Limb (tissue), 2 donors: ENCODE results near the gene MED31.
A peak's percentile ranks its signal among the peaks of the same experiment; 100 is the strongest.
"Not testable (repeated sequence)": the region's sequence is repeated elsewhere in the genome, so short reads cannot be mapped to it uniquely, and the experiment has no call there.

Experiments used
- DNase-seq, 2 donors: peaks; one replicate each; pipeline ENCODE4 v3.0.0-alpha.2; 2016; ENCODE audit errors: extremely low spot score in 2 of 2

MED31 gene

DNA sequence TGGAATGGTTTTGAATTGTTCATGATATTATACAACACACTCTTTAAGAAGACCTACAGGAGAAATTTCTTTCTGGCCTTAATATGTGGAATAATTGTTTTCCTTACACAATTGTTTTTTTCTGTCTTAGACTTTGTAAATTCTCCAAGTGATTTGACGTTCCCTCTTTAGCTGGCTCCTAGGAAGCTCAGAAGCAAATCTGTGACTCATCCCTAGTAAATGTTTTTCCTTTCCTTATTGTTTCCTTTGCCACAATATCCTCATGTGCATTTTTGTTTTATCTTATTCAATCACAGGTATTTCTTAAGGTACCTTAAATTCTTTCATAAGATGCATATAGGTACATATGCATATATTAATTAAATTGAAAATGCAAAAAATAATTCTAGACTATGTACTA, 24.4 kb downstream of the MED31 start:
- DNase-seq, result no peak

DNA sequence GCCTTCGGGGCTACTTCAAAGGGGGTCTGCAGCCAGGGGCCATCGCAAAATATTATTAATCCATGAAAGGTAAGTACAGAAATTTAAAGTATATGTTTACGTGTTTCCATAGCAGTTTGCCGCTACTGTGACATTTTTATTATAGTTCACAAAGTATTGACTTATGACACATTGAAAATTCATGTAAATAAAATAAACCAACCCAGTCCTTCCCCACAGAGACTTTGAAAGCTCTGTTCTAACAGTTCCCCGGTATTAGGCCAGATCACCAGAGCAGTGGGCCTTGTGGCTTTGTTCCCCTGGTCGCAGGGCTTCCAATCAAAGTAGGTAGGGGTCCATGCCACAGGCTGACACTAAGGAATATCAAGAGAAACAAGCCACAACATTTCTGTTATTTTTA, 24.8 kb downstream of the MED31 start:
- no peak for DNase-seq

DNA sequence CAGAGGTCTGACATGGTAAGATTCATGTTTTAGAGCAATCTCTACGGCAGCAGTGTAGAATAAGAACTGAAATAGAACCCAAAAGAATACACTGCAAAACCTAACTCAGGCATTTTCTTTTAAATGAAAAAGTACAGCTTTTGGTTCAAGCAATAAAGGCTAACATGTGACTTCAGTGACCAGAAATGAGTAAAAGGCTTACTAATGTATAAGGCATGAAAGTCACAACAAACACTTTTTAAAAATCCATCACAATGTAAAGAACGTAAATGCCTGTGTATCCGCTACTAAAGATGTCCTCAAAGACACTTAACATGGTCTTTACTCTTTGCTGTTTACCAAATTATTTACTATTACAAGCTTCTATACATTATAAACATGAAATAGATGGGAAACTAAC, 27.5 kb downstream of the MED31 start:
- no peak for DNase-seq

DNA sequence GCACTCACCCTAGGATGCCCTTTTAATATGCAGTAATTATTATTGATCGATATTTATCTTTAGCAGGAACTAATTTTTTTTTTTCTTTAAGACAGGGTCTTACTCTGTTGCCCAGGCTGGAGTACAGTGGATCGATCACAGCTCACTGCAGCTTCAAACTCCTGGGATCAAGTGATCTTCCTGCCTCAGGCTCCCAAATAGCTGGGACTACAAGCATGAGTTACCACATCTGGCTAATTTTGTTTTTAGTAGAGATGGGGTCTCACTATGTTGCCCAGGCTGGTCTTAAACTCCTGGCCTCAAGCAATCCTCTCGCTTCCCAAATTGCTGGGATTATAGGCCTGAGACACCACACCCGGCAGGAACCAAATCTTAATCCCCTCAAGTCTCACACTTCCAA, 40.2 kb downstream of the MED31 start:
- DNase-seq, result no peak

DNA sequence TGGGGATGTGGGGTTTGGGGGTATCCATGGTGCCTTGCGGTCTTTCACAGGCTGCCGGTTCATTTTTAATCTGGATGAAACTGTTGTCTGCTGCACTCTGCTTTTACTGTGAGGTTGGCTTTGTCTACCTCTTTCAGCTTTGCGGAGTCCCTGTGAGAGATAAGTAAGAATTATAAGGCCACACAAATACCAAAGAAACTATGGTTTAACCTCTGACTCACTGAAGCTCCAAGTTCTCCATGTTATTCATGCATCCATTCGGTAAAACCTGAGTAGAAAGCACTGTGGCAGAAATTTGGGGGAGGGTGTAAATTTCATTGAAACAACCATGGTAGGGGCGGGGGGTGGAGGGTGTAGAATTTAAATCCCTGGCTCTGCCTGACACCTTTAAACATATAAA, 41.4 kb downstream of the MED31 start:
- no peak for DNase-seq

DNA sequence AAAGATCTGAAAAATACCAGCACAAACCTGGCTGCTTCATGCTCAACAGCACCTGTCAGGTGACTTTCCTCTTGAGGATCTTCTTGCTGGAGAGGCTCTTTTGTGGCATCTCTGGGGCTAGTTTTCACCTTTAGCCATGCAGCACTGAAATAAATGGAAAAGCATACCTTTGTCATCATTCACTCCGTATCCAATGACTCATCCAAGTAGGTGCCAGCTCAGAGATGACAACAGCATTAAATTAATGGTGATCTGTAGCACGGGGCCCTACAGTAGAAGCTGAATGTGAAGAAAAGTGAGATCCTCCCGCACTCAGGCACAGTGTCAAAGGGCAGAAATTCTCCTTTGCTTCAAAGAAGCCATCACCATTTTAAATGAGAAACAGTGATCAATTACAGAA, 43.1 kb downstream of the MED31 start:
- DNase-seq, result no peak

DNA sequence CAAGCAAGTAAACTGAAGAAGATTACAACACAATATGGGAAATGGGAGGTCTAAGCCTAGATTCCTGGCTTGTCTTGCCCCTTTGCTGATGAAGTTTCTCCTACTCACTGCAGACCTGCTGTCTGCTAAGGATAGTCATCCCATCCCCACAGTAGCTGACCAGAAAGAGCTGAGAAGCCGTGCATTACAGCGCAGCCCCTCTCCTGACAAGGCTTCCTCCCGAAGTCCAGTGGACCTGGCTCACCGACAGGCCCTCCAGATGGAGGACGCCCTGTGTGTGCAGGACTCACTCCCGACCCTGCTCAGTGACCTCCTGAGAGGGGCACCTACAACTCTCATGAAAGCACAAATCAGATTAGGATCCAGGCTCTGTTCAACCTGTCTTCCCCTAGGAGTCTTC, 46.3 kb downstream of the MED31 start:
- no peak for DNase-seq

DNA sequence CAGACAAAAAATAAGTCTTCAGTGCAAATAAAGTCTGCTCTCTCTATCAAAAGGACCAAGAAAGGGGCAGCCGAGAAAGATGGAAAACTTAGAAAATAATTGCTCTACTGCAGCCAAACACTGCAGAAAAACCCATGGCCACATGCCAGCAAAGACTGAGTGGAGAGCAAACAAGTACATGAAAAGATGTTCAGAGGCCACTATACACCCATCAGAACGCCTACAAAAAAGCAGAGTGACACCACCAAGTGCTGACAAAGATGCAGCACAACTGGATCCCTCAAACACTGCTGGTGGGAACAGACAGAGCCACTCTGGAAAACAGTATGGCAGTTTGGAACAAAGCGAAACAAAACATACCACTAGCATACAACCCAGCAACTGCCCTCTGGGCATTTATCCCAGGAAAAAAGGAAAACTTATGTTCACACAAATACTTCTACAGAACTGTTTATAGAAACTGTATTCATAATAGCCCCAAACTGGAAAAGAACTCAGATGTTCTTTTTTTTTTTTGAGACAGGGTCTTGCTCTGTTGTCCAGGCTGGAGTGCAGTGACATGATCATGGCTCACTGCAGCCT, 47.6 kb downstream of the MED31 start:
- DNase-seq, result peak; percentile 4 to 33

DNA sequence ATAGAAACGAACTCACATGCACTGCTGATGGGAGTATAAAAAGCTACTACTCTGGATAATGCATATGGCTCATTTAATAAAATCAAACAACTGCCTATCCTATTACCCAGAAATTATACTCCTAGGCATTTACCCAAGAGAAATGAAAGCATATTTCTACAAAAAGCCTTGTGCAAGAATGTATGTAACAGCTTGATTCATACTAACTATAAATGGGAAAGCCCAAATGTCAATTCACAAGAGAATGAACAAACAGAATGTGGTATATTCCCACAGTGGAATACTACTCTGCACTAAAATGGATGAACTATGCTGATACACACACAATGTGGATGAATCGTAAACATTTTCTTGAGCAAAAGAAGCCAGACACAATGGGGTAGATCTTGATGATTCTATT, 49.3 kb downstream of the MED31 start:
- no peak for DNase-seq

DNA sequence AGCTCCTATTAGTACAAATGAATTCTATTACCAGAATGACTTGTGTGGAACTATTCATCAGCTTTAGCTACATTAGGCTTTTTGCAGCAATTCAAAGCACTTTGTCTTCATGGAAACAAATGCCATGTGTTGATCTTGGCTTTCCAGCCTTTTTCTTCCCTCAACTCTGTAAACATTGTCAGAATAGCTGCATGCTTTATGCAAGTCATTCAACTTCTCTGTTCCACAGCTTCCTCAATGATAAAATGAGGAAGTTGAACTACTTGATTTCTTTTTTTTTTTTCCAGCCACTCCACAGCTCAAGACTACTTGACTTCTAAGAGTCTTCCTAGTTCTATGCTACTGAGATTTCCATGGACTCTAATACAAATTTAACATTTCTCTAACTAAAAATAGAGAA, 52.0 kb downstream of the MED31 start:
- DNase-seq, result no peak

DNA sequence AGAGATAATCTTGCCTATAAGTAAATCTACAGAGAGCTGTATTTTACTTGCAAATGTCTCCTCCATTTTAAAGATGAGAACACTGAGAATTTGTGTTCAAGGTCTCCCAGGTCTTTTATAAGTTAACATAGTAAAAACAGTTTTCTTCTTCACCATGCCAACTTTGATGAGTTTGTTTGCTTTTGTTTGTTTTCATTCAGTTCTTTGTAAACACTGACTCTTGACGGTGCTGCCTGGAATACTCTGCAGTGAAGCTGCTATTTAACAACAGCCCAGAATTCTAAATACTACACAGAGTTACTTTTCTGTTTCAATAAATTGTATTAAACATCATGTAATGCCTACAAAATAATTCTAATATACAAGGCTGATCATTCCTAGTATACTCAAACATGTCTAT, 53.7 kb downstream of the MED31 start:
- no peak for DNase-seq

DNA sequence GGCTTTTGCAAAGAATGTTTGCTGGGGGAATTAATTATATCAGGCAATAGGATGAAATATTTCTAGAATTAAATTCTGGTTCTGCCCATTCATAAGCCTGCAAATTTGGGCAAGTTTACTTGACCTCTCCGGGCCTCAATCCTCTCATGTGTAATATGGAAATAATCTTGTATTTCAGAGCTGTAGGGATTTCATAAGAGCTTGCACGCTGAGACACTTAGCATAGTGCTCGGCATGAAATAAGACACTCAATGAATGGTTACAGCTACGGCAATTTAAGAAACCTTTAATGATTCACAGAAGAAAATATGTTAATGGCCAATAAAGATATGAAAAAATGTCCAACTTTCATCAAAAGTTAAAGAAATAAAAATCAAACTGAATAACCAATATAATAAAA, 54.5 kb downstream of the MED31 start:
- no peak for DNase-seq

DNA sequence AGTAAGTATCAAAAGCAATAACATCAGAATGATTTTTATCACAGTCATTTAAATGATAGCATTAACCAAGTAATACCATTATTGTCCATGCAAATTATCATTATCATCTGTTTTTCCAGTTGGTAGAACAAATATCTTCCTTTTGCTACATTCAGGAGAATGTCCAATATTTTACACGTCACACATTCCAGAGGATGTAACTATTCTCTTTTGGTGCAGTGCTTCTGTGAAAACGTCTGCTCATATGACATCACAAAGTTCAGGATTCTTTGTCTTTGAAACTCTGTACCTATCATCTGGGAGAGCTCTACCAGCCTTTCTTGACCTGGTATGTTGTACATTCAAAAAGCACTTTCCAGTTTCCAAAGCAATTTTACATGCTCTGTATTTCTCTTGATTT, 54.9 kb downstream of the MED31 start:
- no peak for DNase-seq

DNA sequence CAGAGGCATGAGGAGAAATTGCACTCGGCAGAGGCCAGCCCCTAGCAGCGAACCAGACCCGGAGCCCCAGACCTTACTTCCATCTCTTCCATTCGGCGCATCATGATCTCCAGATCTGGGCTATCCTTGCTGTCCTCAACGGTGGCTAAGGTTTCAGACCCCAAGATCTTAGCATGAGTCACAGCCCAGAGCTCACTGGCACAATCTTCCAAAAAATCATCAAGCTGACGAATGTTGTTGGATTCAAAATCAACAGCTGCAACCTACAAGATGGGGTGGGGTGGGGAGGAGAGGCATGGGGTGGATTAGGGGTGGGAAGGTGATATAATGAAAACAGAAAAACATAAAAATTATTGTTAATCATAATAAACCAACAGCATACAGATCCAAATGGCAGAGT, 55.3 kb downstream of the MED31 start:
- no peak for DNase-seq

DNA sequence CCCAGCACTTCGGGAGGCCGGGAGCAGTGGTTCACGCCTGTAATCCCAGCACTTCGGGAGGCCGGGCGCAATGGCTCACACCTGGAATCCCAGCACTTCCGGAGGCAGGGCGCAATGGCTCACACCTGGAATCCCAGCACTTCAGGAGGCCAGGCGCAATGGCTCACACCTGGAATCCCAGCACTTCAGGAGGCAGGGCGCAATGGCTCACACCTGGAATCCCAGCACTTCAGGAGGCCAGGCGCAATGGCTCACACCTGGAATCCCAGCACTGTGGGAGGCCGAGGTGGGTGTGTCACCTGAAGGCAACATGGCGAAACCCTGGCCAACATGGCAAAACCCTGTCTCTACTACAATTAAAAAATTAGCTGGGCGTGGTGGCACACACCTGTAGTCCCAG, 58.0 kb downstream of the MED31 start:
- DNase-seq, result not testable (repeated sequence)
